HG03097 (cell line): Measurements from ENCODE around the gene PSTPIP1.

ENCODE experiments used
- ATAC-seq: cut with Tn5 transposase; IDR thresholded peaks from one replicate; pipeline ENCODE4 v1.9.1; 2021; ENCODE audit not compliant: unreplicated experiment, low FRiP score

PSTPIP1 gene

GRCh38 chr15:77017091-77017660 is 22.2 kb downstream of the PSTPIP1 start:
- no peak for ATAC-seq

DNA sequence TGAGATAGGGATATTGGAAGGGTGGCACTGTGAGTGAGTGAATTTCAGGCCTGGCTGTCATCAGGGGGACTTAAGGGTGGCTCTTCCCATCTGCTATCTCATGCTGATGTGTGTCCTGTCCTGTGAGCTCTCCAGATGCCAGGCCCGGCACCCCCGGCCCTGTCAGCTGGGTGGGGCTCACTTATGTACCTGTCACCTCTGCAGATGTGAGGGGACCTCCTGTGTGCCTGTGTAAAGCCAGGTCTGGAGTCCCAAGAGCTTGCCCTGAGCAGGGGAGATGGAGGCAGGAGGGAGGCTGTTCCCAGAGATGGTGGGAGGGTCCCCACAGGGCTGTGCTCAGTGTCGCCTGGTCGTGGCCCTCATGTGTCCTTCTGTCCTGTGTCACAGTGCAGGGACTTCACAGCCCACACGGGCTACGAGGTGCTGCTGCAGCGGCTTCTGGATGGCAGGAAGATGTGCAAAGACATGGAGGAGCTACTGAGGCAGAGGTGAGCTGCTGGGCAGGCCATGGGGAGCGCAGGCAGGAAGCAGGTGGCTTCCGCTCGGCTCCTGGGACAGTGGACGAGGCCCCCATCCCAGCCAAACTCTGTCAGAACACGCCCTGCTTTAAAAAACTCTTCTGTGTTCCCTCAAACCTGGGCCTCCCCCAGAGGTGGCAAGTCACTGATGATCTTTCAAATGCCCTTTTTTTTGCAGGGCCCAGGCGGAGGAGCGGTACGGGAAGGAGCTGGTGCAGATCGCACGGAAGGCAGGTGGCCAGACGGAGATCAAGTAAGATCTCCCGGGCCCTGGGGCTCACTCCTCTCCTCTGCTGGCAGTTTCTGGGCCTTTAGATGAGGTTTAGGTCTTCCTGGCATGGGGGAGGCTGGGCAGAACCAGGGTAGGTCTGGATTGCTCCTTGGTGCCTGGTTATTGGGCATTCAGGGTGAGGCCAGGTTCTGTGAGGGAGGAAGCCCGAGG is 23.1 kb downstream of the PSTPIP1 start:
- no peak for ATAC-seq

- no peak for ATAC-seq
Measured at GRCh38 chr15:77018796-77019505, 24.0 kb downstream of the PSTPIP1 start.

DNA sequence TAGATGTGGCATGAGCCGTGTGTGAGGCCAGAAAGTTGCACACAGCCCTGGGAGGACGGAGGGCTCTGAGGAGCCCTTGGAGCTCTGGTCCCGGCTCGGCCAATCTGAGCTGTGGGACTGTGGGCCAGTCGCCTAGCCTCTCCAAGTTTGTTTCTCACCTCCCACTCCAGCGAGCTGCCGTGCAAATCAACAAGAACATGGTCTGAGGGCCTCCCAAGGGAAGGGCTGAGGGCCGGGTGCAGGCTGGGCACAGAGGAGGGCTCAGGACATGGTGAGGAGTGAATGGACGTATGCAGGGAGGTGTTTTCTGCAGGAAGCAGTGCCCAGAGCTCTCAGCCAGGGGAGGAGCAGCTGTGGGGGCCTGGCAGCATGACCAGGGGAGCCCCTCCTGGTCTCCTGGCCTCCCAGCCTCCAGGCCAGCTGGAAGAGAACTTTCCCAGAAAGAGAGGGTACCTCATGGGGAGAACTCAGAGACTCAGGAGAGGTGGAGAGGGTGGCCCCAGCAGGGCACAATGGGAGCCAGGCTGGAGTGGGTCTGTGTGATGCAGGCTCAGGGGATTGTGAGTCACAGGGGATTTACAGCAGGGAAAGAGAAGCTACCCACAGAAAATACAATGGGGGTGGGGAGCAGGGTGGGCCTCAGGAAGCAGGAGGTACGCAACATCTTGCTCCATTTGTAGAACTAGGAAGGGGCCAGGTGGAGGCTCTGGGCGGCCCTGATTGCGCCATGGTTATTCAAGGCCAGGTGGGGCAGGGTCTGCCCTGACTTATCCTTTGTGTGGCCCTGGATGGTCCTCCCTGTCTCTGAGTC is 24.8 kb downstream of the PSTPIP1 start:
- ATAC-seq: no peak

GRCh38 chr15:77020348-77021087 is 25.6 kb downstream of the PSTPIP1 start:
- no peak for ATAC-seq

DNA sequence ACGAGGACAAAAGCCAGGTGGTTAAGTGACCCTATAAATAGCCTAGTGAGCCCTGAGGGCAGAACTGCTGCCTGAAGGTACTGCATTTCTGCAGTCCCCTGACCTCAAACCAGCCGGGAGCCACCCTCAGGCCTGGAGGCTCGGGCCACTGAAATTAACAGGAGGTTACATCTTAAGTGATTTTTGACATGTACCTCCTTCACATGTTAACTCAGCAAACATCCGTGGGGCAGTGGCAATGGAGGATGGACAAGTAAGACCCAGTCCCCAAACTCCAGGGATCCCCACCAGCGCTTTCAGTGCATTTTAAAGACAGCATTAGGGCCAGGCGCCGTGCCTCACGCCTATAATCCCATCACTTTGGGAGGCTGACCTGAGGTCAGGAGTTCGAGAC is 26.2 kb downstream of the PSTPIP1 start:
- ATAC-seq: no peak

GRCh38 chr15:77021803-77022381 is 27.0 kb downstream of the PSTPIP1 start:
- ATAC-seq: no peak

- no peak for ATAC-seq
Measured at GRCh38 chr15:77022646-77023575, 28.0 kb downstream of the PSTPIP1 start.

DNA sequence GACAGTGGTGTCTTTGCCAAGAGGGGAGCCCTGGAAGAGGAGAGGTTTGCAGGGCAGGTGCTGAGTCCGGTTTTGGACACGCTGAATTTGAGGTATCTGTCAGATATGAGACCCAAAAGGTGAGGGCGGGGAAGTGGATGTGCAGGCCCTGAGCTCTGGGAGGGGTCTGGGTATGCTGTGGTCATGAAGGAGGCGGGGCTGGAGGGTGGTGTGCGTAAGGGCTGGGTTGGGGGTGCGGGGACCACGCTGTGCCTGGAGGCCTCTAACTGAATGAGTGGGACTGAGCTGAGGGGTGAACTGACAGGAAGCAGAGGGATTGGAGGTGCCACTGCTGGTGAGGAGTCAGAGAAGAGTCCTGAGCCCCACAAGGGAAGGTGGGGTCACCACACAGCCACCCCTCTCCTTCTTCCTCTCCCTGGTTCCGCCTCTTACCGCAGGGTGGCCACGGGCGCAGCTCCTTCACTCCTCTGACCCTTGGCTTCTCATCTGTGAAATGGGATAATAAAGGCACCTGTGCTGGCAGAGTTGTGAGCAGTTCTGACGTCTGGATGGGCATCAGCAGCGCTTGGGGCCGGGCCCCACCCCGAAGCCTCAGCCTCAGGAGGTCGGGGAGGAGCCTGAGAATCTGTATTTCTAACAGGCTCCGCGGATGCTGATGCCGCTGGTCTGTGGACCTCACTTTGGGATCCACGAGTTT is 28.8 kb downstream of the PSTPIP1 start:
- ATAC-seq: no peak

DNA sequence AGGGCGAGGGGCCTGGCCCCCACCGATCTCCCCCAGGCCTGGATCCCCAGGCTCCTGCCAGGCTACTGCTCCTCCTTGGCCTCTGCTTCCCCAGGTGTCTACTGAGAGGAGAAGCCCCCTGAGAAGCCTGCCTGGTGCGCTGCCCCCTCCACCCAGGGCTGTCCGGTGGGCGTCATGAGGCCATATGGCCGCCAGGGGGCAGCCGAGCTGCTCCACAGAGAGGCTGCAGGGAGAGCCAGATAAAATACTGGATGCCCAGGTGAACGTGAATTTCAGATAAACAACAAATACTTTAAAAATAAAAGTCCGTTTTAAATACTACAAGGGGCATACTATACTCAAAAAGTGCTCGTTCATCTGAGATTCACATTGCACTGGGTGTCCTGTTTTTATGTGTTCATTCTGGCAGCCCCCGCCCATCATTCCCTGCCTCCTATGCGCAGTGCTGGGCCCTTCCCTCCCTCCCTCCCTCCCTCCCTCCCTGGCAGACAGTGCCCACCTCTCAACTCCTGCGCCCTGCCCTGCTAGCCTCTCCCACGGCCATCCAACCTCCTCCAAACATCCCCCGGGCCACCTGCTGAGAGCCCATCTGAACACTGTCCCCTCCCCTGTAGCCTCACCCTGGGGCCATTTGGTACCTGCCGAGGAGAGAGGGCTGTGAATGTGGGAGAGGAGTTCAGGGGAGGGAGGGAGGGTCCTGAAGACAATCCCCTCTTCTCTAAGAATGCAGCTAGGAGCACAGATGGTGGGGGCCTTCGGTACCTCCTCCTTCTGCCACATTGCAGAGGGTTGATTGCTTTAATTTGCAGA is 29.6 kb downstream of the PSTPIP1 start:
- no peak for ATAC-seq

DNA sequence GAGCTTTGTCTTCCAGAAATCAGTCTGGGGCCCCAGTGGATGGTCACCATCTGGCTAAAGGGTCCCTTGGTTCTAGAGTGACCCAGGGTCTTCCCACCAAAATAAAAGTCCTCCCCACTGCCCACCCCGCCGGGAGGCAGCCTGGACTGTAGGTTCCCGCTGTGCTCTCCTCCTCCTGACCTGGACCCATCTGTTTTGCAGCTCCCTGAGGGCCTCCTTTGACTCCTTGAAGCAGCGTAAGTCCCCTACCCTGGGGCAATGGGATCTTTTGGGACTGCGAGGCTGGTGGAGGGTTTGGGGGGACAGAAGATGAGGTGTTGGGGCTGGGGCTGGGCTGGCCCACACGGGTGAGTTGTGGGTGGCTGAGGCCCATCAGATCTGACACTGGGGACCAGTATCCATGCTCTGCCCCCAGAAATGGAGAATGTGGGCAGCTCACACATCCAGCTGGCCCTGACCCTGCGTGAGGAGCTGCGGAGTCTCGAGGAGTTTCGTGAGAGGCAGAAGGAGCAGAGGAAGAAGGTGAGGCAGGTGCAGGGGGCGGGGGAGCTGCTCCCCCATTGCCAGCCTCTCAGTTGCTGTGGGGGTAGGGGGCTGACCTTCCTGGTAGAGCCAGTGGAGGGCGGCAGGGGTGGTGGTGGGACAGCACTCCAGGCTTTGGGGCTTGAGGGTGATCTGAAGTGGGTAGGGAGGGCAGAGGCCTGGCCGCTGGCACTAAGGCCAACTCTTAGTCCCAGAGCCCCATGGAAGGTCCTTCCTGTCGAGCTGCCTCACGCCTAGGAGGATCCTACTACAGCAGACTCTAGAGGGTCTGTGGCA is 30.4 kb downstream of the PSTPIP1 start:
- ATAC-seq: no peak

- ATAC-seq: no peak
Measured at GRCh38 chr15:77025941-77026411, 31.1 kb downstream of the PSTPIP1 start.

- ATAC-seq: no peak
Measured at GRCh38 chr15:77026501-77027110, 31.7 kb downstream of the PSTPIP1 start.

GRCh38 chr15:77027111-77027696 is 32.3 kb downstream of the PSTPIP1 start:
- no peak for ATAC-seq

- no peak for ATAC-seq
Measured at GRCh38 chr15:77027697-77028450, 32.9 kb downstream of the PSTPIP1 start.
